Karpas-422 (cell line): ENCODE results near the gene SLC4A9. TPM values are rescaled to one million over a fixed set of nuclear protein-coding genes. Genes with fewer than 3 reads are reported as not detected.

Source experiments
- DNase-seq: peaks from one replicate; pipeline ENCODE4 v3.0.0-alpha.2; 2015
- H2AFZ ChIP-seq: fragments of 200-600 bp; sonication (generic); 2 replicates; pipeline ENCODE4 v1.6.1; 2014; ENCODE audit warnings: antibody characterized with exemption, low read length, mixed read lengths
- H3K27ac ChIP-seq: fragments of 200-600 bp; sonication (generic); 2 replicates; pipeline ENCODE4 v1.5.1; 2014; ENCODE audit warnings: mild to moderate bottlenecking, low read length, moderate library complexity
- H3K27me3 ChIP-seq: fragments of 200-600 bp; sonication (generic); 2 replicates; pipeline ENCODE4 v1.6.1; 2014; ENCODE audit warnings: low read length, mixed read lengths
- H3K36me3 ChIP-seq: fragments of 200-600 bp; sonication (generic); 2 replicates; pipeline ENCODE4 v1.6.1; 2014; ENCODE audit warnings: low read length, mixed read lengths; ENCODE audit not compliant: insufficient read depth
- H3K4me1 ChIP-seq: fragments of 200-600 bp; sonication (generic); 2 replicates; pipeline ENCODE4 v1.6.1; 2014; ENCODE audit warnings: mild to moderate bottlenecking, low read length, mixed read lengths
- H3K4me2 ChIP-seq: fragments of 200-600 bp; sonication (generic); 2 replicates; pipeline ENCODE4 v1.6.1; 2014; ENCODE audit warnings: low read length, low read depth, mild to moderate bottlenecking; ENCODE audit not compliant: poor library complexity, severe bottlenecking
- H3K4me3 ChIP-seq: fragments of 200-600 bp; sonication (generic); 2 replicates; pipeline ENCODE4 v1.5.1; 2014; ENCODE audit warnings: mild to moderate bottlenecking, antibody characterized with exemption, low read length, mixed read lengths
- H3K79me2 ChIP-seq: fragments of 200-600 bp; sonication (generic); 2 replicates; pipeline ENCODE4 v1.6.1; 2014; ENCODE audit warnings: mild to moderate bottlenecking, low read length, mixed read lengths
- H3K9ac ChIP-seq: fragments of 200-600 bp; sonication (generic); 2 replicates; pipeline ENCODE4 v1.6.0; 2014; ENCODE audit warnings: low read length
- H3K9me2 ChIP-seq: fragments of 200-600 bp; sonication (generic), shearing (Covaris generic); replicated peaks from 2 replicates; pipeline ENCODE4 v1.6.0; 2014; ENCODE audit warnings: mild to moderate bottlenecking, low read length, moderate library complexity; ENCODE audit not compliant: insufficient read depth
- H3K9me3 ChIP-seq: fragments of 300-700, 200-600 bp; sonication (generic); 2 replicates; pipeline ENCODE4 v1.6.1; 2014; ENCODE audit warnings: low read length, mixed read lengths
- H4K20me1 ChIP-seq: fragments of 200-600 bp; sonication (generic); 2 replicates; pipeline ENCODE4 v1.6.1; 2014; ENCODE audit warnings: mild to moderate bottlenecking, antibody characterized with exemption, low read length, low read depth; ENCODE audit not compliant: insufficient read depth
- total RNA-seq: library from RNA; depleted of rRNA; stranded (reverse); fragments of >200 nt; shearing (Covaris generic); gene quantifications from 2 replicates; pipeline ENCODE4 v1.2.3, GENCODE V29; 2014; ENCODE audit warnings: low replicate concordance; rRNA removed

Gene SLC4A9, protein sequence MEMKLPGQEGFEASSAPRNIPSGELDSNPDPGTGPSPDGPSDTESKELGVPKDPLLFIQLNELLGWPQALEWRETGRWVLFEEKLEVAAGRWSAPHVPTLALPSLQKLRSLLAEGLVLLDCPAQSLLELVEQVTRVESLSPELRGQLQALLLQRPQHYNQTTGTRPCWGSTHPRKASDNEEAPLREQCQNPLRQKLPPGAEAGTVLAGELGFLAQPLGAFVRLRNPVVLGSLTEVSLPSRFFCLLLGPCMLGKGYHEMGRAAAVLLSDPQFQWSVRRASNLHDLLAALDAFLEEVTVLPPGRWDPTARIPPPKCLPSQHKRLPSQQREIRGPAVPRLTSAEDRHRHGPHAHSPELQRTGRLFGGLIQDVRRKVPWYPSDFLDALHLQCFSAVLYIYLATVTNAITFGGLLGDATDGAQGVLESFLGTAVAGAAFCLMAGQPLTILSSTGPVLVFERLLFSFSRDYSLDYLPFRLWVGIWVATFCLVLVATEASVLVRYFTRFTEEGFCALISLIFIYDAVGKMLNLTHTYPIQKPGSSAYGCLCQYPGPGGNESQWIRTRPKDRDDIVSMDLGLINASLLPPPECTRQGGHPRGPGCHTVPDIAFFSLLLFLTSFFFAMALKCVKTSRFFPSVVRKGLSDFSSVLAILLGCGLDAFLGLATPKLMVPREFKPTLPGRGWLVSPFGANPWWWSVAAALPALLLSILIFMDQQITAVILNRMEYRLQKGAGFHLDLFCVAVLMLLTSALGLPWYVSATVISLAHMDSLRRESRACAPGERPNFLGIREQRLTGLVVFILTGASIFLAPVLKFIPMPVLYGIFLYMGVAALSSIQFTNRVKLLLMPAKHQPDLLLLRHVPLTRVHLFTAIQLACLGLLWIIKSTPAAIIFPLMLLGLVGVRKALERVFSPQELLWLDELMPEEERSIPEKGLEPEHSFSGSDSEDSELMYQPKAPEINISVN
- total RNA-seq = not detected in 2 replicates

- Histone ChIP-seq H2AFZ (no peak within 1 kb of the TSS), H3K9ac (no peak within 1 kb of the TSS), H3K27me3 (no peaks in the 10 kb centered on the region), H3K4me3 (no peak within 1 kb of the TSS), H3K4me2 (no peak within 1 kb of the TSS), H3K79me2 (no peaks in the 10 kb centered on the region), H3K36me3 (no peaks in the 10 kb centered on the region), H3K9me3 (no peaks in the 10 kb centered on the region), H3K27ac (no peak within 1 kb of the TSS), H3K4me1 (peaks cover 6% of the 10 kb centered on the region), H4K20me1 (no peaks in the 10 kb centered on the region), H3K9me2 (no peaks in the 10 kb centered on the region)
- DNase-seq = no peak
Measured at GRCh38 chr5:140360101-140360500, at the start of gene SLC4A9. Gene SLC4A9, plus strand, starts transcription at chr5:140360194. Its CDS starts 43 bp downstream, at chr5:140360237.

GRCh38 chr5:140310434-140310833 is 49.6 kb upstream of the SLC4A9 start:
- Histone ChIP-seq H3K79me2 (no peaks in the 10 kb centered on the region), H4K20me1 (no peaks in the 10 kb centered on the region), H3K27me3 (no peaks in the 10 kb centered on the region), H2AFZ (no peak overlapping the region), H3K27ac (no peak overlapping the region), H3K4me3 (no peak overlapping the region), H3K4me2 (no peak overlapping the region), H3K4me1 (peaks cover 11% of the 10 kb centered on the region), H3K9ac (no peak overlapping the region), H3K9me2 (no peaks in the 10 kb centered on the region), H3K9me3 (no peaks in the 10 kb centered on the region), H3K36me3 (no peaks in the 10 kb centered on the region)
- DNase-seq = no peak

DNA sequence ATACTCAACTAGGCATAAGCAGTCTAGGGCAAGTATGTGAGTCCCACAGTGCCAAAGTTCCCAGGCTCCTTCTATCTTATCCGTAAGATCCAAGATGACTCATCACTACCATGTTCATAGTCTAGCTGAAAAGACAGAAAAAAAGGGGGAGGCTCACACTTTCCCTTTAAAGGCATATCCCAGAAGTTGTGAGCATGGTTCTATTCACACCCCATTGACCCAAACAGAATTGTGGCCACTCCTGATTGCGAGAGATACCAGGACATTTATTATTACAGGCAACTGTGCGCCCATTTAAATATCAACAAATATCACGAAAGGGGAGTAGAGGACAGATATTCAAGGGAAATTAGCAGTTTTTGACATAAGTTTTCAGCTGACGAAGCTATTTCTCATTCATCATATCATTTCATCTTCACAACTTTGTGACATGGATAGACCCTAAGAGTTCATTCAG is 49.0 kb upstream of the SLC4A9 start:
- no peaks in the 10 kb centered on the region for H3K36me3 ChIP-seq
- no peaks in the 10 kb centered on the region for H3K79me2 ChIP-seq
- H3K27ac ChIP-seq = no peak overlapping the region
- H3K4me1 ChIP-seq = peaks cover 11% of the 10 kb centered on the region
- DNase-seq = no peak
- H3K4me3 ChIP-seq = no peak overlapping the region
- H3K9me3 ChIP-seq = no peaks in the 10 kb centered on the region
- H2AFZ ChIP-seq = no peak overlapping the region
- H3K27me3 ChIP-seq = no peaks in the 10 kb centered on the region
- no peaks in the 10 kb centered on the region for H3K9me2 ChIP-seq
- H4K20me1 ChIP-seq = no peaks in the 10 kb centered on the region
- no peak overlapping the region for H3K9ac ChIP-seq
- H3K4me2 ChIP-seq = no peak overlapping the region

DNA sequence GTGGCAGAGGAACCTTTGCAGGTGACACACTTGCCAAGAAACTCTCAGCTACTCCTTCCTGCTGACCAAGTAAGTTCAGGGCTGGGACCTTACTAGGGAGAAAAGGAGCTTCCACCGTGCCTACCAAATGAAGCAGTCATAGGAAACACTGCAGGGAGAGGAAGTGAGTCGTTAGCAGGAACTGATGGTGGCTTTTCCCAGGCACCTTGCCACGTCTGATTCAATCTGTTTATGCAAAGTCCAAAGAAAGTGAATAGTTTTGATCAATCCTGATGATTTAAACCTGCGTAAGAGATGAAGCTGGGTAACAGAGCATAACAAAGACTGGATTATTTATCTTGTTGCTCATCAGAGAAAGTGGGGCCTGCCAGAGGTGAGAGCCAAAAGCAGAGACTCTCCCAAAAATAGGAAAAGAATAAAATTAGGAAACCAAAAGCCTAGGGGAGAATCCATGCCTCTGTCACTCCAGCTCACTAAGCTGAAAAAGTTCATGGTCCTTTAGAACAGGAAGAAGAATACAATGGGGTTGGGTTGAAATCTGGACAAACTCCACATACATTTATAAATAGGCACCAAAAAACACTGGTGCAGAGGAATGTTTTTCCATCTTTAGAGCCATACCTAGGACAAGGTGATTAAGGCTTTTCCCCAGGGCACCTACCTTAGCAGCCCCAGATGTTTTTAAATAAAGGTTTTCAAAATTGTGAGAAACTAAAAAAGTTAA is 47.8 kb upstream of the SLC4A9 start:
- Histone ChIP-seq H4K20me1 (no peaks in the 10 kb centered on the region), H3K4me2 (no peak overlapping the region), H3K27ac (no peak overlapping the region), H3K9me2 (no peaks in the 10 kb centered on the region), H3K79me2 (no peaks in the 10 kb centered on the region), H3K27me3 (no peaks in the 10 kb centered on the region), H3K9me3 (no peaks in the 10 kb centered on the region), H3K4me1 (peaks cover 11% of the 10 kb centered on the region), H3K36me3 (no peaks in the 10 kb centered on the region), H2AFZ (no peak overlapping the region), H3K4me3 (no peak overlapping the region), H3K9ac (no peak overlapping the region)
- DNase-seq = no peak

- Histone ChIP-seq H4K20me1 (no peaks in the 10 kb centered on the region), H2AFZ (no peak overlapping the region), H3K4me2 (no peak overlapping the region), H3K9ac (no peak overlapping the region), H3K79me2 (no peaks in the 10 kb centered on the region), H3K9me3 (no peaks in the 10 kb centered on the region), H3K27ac (no peak overlapping the region), H3K4me1 (peaks cover 11% of the 10 kb centered on the region), H3K36me3 (no peaks in the 10 kb centered on the region), H3K4me3 (no peak overlapping the region), H3K27me3 (no peaks in the 10 kb centered on the region), H3K9me2 (no peaks in the 10 kb centered on the region)
- no peak for DNase-seq
Measured at GRCh38 chr5:140312791-140313189, 47.2 kb upstream of the SLC4A9 start.

DNA sequence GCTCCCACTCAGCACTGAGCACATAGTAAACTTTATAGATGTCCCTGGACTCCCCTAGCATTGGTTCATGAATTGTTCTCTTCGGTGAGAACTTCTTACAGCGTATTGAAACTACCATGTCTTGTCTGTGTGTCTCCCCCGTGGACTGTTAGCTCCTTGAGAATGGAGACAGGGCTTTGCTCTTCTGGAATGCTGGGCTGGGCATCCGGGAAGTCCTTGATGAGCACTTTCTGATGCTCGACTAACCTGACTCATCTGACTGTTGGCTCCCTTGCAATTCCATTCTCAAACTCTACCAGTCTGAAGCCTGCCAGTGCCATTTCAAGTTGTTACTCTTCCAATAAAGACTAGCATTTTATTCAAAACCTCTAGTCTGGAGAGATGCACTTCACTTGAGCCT is 42.1 kb upstream of the SLC4A9 start:
- H3K9ac ChIP-seq = no peak overlapping the region
- H3K27ac ChIP-seq = no peak overlapping the region
- H3K4me2 ChIP-seq = no peak overlapping the region
- H2AFZ ChIP-seq = no peak overlapping the region
- H3K36me3 ChIP-seq = no peaks in the 10 kb centered on the region
- H3K79me2 ChIP-seq = no peaks in the 10 kb centered on the region
- H3K4me1 ChIP-seq = peaks cover 3% of the 10 kb centered on the region
- no peak overlapping the region for H3K4me3 ChIP-seq
- no peaks in the 10 kb centered on the region for H3K27me3 ChIP-seq
- no peaks in the 10 kb centered on the region for H4K20me1 ChIP-seq
- no peak for DNase-seq
- H3K9me3 ChIP-seq = no peaks in the 10 kb centered on the region
- H3K9me2 ChIP-seq = no peaks in the 10 kb centered on the region

- H3K9me3 ChIP-seq = no peaks in the 10 kb centered on the region
- H3K36me3 ChIP-seq = no peaks in the 10 kb centered on the region
- no peak overlapping the region for H3K27ac ChIP-seq
- H3K4me3 ChIP-seq = no peak overlapping the region
- no peak for DNase-seq
- no peaks in the 10 kb centered on the region for H3K9me2 ChIP-seq
- H3K79me2 ChIP-seq = no peaks in the 10 kb centered on the region
- no peak overlapping the region for H2AFZ ChIP-seq
- no peaks in the 10 kb centered on the region for H3K4me1 ChIP-seq
- no peaks in the 10 kb centered on the region for H3K27me3 ChIP-seq
- no peak overlapping the region for H3K9ac ChIP-seq
- no peaks in the 10 kb centered on the region for H4K20me1 ChIP-seq
- no peak overlapping the region for H3K4me2 ChIP-seq
Measured at GRCh38 chr5:140318792-140319191, 41.2 kb upstream of the SLC4A9 start.
